ENCODE data around the gene SEPHS2.
"Not testable (repeated sequence)": the region's sequence is repeated elsewhere in the genome, so short reads cannot be mapped to it uniquely, and the experiment has no call there.

Gene SEPHS2

GRCh38 chr16:30398661-30399434, 46.8 kb downstream of the SEPHS2 start:
- no peak for DNase-seq (ENCODE audit: low read depth)

- no peak for DNase-seq (ENCODE audit: low read depth)
Observed at GRCh38 chr16:30397776-30398660, 47.7 kb downstream of the SEPHS2 start.

GRCh38 chr16:30397056-30397455, 48.6 kb downstream of the SEPHS2 start:
- DNase-seq (ENCODE audit: low read depth) = no peak

GRCh38 chr16:30396627-30397026, 49.0 kb downstream of the SEPHS2 start:
- not testable (repeated sequence) for DNase-seq (ENCODE audit: low read depth)

DNA sequence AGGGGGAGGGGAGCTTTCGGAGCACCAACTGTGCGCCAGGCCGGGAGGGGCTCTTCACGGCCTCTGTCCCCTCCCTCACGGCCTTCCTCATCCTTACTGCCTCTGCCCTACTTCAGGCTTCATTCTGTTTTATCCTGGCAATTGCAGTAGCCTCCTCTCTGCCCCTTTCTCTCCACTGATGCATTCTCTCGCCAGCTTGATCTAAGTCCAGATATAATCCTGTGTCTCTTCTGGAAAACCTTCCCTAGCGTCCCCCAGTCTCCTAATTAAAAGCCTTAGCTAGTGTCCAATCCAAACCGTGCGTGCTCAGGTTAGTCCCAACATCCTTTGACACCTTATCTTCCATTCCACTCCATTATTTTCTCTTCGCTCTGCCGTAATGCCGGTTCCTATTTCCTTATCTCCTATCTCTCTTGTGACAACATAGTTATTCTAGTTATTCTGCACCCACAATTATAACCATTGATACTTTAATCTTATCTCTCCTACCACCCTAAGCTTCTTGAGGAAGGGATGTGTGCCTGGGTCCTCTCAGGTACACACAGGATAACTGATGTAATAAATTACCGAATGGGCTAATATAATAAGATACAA, 49.6 kb downstream of the SEPHS2 start:
- DNase-seq (ENCODE audit: low read depth) = no peak

GRCh38 chr16:30395155-30395991, 50.3 kb downstream of the SEPHS2 start, which contains the start of gene ZNF48:
TSS of gene ZNF48 (plus strand) at chr16:30395420. CDS start at chr16:30395795, 375 bp downstream.
- DNase-seq (ENCODE audit: low read depth) = no peak

DNA sequence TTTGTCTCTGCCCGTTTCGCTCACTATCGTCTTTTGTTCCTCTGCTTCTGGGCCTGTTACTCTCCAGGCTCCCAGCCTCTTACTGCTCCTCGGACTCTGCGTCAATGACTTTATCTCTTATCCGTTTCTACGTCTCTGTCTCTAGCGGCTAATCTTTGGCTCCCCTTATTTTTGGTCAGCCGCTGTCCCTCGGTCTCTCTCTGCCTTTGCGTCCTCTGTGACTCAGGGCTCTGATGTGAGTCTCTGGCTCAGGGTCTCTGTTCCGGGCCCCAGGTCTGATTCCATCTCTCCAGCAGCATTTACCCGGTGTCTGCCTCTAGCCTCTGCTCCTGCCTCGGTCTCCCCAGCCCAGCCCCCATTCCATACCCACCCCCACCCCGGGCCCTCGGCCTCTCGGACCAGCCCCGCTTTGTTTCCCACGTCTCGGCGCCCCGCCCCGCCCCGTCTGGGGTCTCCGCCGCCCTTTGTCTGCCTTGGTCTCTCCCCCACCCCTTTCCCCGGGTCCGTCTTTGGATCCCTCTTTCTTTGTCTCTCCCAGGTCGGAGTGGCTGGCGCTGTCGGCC, 51.0 kb downstream of the SEPHS2 start:
- no peak for DNase-seq (ENCODE audit: low read depth)

Measured in HS-27A (cell line).